ENCODE data around the gene TBX1.

Gene TBX1

DNA sequence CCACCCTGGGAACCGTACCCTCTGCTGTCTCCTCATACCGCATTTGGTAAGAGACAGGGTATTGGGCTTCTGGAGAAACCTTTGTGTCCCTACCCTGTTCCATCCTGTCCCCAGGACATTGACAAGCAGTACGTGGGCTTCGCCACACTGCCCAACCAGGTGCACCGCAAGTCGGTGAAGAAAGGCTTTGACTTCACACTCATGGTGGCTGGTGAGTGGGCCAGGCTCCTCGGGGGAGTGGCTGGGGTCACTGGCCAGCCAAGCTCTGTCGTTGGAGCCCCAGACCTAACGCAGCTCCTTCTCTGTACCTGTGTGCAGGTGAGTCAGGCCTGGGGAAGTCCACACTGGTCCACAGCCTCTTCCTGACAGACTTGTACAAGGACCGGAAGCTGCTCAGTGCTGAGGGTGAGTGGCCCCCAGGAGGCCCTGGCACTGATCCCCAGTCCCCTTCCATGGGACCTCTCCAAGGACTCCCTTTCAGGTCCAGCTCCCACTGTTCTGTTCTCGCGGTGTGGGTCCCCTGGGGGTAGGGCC is 41.0 kb upstream of the TBX1 start:
- Histone ChIP-seq H3K27ac (replicated peaks) (no peak overlapping the region), H3K4me3 (replicated peaks; ENCODE audit: insufficient read depth, low read length) (no peak overlapping the region), H3K27me3 (ENCODE audit: insufficient read depth, poor library complexity, severe bottlenecking) (peaks cover 12% of the 10 kb centered on the region)
- TF ChIP-seq, protein P1, sequence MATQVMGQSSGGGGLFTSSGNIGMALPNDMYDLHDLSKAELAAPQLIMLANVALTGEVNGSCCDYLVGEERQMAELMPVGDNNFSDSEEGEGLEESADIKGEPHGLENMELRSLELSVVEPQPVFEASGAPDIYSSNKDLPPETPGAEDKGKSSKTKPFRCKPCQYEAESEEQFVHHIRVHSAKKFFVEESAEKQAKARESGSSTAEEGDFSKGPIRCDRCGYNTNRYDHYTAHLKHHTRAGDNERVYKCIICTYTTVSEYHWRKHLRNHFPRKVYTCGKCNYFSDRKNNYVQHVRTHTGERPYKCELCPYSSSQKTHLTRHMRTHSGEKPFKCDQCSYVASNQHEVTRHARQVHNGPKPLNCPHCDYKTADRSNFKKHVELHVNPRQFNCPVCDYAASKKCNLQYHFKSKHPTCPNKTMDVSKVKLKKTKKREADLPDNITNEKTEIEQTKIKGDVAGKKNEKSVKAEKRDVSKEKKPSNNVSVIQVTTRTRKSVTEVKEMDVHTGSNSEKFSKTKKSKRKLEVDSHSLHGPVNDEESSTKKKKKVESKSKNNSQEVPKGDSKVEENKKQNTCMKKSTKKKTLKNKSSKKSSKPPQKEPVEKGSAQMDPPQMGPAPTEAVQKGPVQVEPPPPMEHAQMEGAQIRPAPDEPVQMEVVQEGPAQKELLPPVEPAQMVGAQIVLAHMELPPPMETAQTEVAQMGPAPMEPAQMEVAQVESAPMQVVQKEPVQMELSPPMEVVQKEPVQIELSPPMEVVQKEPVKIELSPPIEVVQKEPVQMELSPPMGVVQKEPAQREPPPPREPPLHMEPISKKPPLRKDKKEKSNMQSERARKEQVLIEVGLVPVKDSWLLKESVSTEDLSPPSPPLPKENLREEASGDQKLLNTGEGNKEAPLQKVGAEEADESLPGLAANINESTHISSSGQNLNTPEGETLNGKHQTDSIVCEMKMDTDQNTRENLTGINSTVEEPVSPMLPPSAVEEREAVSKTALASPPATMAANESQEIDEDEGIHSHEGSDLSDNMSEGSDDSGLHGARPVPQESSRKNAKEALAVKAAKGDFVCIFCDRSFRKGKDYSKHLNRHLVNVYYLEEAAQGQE (IDR thresholded peaks at IDR 0.05; ENCODE audit: insufficient replicate concordance, low read depth), result no peak
- TF ChIP-seq, protein P2, sequence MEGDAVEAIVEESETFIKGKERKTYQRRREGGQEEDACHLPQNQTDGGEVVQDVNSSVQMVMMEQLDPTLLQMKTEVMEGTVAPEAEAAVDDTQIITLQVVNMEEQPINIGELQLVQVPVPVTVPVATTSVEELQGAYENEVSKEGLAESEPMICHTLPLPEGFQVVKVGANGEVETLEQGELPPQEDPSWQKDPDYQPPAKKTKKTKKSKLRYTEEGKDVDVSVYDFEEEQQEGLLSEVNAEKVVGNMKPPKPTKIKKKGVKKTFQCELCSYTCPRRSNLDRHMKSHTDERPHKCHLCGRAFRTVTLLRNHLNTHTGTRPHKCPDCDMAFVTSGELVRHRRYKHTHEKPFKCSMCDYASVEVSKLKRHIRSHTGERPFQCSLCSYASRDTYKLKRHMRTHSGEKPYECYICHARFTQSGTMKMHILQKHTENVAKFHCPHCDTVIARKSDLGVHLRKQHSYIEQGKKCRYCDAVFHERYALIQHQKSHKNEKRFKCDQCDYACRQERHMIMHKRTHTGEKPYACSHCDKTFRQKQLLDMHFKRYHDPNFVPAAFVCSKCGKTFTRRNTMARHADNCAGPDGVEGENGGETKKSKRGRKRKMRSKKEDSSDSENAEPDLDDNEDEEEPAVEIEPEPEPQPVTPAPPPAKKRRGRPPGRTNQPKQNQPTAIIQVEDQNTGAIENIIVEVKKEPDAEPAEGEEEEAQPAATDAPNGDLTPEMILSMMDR (IDR thresholded peaks at IDR 0.05; ENCODE audit: insufficient read depth, low read length), result no peak
- no peak for TF ChIP-seq SPI1 (IDR thresholded peaks at IDR 0.05; ENCODE audit: borderline replicate concordance, low read depth)
- no peak for TF ChIP-seq POLR2AphosphoS5 (IDR thresholded peaks at IDR 0.05; ENCODE audit: low read depth)
- no peak for TF ChIP-seq GABPA (IDR thresholded peaks at IDR 0.05; ENCODE audit: low read depth)
- DNase-seq (ENCODE audit: low read depth in 1 of 2, low spot score in 1 of 2), result no peak

DNA sequence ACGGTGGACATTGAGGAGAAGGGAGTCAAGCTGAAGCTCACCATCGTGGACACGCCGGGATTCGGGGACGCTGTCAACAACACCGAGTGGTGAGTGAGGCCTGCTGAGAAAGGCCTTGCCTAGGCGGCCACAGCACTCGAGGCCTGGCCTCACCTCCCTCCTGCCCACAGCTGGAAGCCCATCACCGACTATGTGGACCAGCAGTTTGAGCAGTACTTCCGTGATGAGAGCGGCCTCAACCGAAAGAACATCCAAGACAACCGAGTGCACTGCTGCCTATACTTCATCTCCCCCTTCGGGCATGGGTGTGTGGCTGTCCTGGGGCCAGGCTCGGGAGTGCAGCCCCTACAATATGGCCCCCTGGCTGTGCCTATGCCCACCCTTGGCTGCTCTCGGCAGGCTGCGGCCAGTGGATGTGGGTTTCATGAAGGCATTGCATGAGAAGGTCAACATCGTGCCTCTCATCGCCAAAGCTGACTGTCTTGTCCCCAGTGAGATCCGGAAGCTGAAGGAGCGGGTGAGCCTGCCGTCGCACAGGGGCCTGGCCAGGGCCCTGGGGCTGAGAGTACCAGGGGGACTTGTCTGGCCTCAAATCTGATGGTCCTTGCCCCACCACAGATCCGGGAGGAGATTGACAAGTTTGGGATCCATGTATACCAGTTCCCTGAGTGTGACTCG is 40.3 kb upstream of the TBX1 start:
- no peak overlapping the region for H3K4me3 ChIP-seq (replicated peaks; ENCODE audit: insufficient read depth, low read length)
- TF ChIP-seq POLR2AphosphoS5 (IDR thresholded peaks at IDR 0.05; ENCODE audit: low read depth), result no peak
- no peak for TF ChIP-seq SPI1 (IDR thresholded peaks at IDR 0.05; ENCODE audit: borderline replicate concordance, low read depth)
- TF ChIP-seq, protein P2 (IDR thresholded peaks at IDR 0.05; ENCODE audit: insufficient read depth, low read length), result no peak
- TF ChIP-seq, protein P1 (IDR thresholded peaks at IDR 0.05; ENCODE audit: insufficient replicate concordance, low read depth), result no peak
- TF ChIP-seq GABPA (IDR thresholded peaks at IDR 0.05; ENCODE audit: low read depth), result no peak
- DNase-seq (ENCODE audit: low read depth in 1 of 2, low spot score in 1 of 2), result no peak
- H3K27me3 ChIP-seq (ENCODE audit: insufficient read depth, poor library complexity, severe bottlenecking), result peaks cover 16% of the 10 kb centered on the region
- no peak overlapping the region for H3K27ac ChIP-seq (replicated peaks)

DNA sequence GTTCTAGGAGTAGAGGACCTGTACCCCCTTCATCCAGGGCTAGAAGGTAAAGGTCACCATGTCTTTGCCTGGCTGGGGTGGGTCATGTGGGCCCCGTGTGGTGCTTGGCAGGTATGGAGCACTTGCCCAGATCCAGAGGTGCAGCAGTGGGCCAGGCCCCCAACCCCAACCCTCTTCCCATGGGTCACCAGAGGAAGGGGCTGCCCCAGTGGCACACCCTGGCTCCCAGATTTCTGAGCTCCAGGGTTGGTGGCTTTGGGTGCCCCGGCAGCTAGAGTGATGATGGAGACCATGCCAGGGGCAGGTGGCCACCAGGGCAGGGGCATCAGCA is 39.6 kb upstream of the TBX1 start:
- no peak for DNase-seq (ENCODE audit: low read depth in 1 of 2, low spot score in 1 of 2)
- no peak overlapping the region for H3K4me3 ChIP-seq (replicated peaks; ENCODE audit: insufficient read depth, low read length)
- H3K27me3 ChIP-seq (ENCODE audit: insufficient read depth, poor library complexity, severe bottlenecking), result peaks cover 16% of the 10 kb centered on the region
- no peak overlapping the region for H3K27ac ChIP-seq (replicated peaks)
- TF ChIP-seq POLR2AphosphoS5 (IDR thresholded peaks at IDR 0.05; ENCODE audit: low read depth) (no peak), GABPA (IDR thresholded peaks at IDR 0.05; ENCODE audit: low read depth) (no peak), SPI1 (IDR thresholded peaks at IDR 0.05; ENCODE audit: borderline replicate concordance, low read depth) (no peak)
- TF ChIP-seq, protein P1 (IDR thresholded peaks at IDR 0.05; ENCODE audit: insufficient replicate concordance, low read depth), result no peak
- TF ChIP-seq, protein P2 (IDR thresholded peaks at IDR 0.05; ENCODE audit: insufficient read depth, low read length), result no peak

Data from HL-60 (cell line).